ENCODE results near the gene HS1BP3.

DNA sequence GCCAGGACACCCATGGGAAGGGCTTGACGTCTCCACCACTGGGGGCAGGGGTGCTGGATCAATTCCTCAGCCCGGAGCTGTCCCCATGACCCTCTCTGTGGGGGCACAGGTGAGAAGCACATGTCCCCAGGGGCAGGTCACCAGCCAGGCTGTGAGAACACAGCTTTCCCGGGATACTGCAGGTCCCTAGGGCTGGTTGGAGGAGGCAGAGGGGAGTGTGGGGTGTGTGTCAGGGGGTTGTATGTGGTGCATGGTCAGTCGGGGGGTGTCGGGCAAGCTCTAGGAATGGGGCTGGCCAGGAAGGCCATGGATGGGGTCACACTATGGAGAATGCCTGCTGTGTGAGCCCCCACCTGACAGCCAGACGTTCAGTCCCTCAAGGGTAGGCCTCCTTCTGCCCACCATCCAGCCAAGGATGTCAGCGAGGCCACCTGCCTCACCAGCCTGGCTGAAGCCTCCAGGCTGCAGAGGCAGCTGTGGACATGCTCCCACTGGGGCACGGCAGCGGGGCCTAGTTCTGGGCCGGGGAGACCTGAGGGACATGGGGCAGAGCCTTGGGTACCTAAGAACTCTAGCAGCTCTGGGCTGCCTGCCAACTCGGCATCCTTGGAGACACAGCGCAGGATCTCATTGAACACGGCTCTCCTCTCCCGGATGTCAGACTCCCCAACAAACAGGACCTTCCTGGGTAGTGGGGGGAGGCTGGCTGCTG lies 10.3 kb downstream of the HS1BP3 start:
- TF ChIP-seq EP300 (IDR thresholded peaks at IDR 0.05), result no peak
- TF ChIP-seq CTCF (IDR thresholded peaks at IDR 0.05), result no peak
- no peak for TF ChIP-seq POLR2A (IDR thresholded peaks at IDR 0.05)
